ACC112 (cell line): Measurements from ENCODE around the gene PELI3.

Source experiments
- H2AFZ ChIP-seq: fragments of 200-600 bp; sonication (generic); one replicate; pipeline ENCODE4 v1.6.0; 2017; ENCODE audit warnings: antibody characterized with exemption, low read length; ENCODE audit not compliant: unreplicated experiment
- H3K27ac ChIP-seq: fragments of 200-600 bp; sonication (generic); 2 replicates; pipeline ENCODE4 v1.5.1; 2014; ENCODE audit warnings: low read depth, mild to moderate bottlenecking, antibody characterized with exemption, low read length, moderate library complexity
- H3K27me3 ChIP-seq: fragments of 200-600 bp; sonication (generic); 2 replicates; pipeline ENCODE4 v1.6.1; 2014; ENCODE audit warnings: mild to moderate bottlenecking, antibody characterized with exemption, low read length, moderate library complexity, mixed read lengths; ENCODE audit not compliant: insufficient read depth
- H3K36me3 ChIP-seq: fragments of 200-600 bp; sonication (generic); 2 replicates; pipeline ENCODE4 v1.6.1; 2016; ENCODE audit warnings: mild to moderate bottlenecking, antibody characterized with exemption, low read length, moderate library complexity, mixed read lengths; ENCODE audit not compliant: insufficient read depth
- H3K4me1 ChIP-seq: fragments of 200-600 bp; sonication (generic); one replicate; pipeline ENCODE4 v1.6.1; 2016; ENCODE audit warnings: low read length, mixed read lengths; ENCODE audit not compliant: insufficient read depth, unreplicated experiment, control insufficient read depth
- H3K4me3 ChIP-seq: fragments of 200-600 bp; sonication (generic); 2 replicates; pipeline ENCODE4 v1.5.1; 2014; ENCODE audit warnings: mild to moderate bottlenecking, low read depth, low read length
- H3K79me2 ChIP-seq: fragments of 200-600 bp; sonication (generic); one replicate; pipeline ENCODE4 v1.6.0; 2016; ENCODE audit warnings: low read length; ENCODE audit not compliant: control insufficient read depth, unreplicated experiment, insufficient read depth

The PELI3 gene

GRCh38 chr11:66489636-66490035 lies 22.9 kb downstream of the PELI3 start:
- H3K27ac ChIP-seq = no peak overlapping the region
- H3K27me3 ChIP-seq = no peaks in the 10 kb centered on the region
- no peak overlapping the region for H3K4me3 ChIP-seq
- no peak overlapping the region for H2AFZ ChIP-seq
- no peaks in the 10 kb centered on the region for H3K4me1 ChIP-seq
- H3K79me2 ChIP-seq = no peaks in the 10 kb centered on the region
- 0 out of 2 replicates have a peak, but pooled peaks cover 4% of the 10 kb centered on the region for H3K36me3 ChIP-seq

GRCh38 chr11:66491315-66491935 lies 24.7 kb downstream of the PELI3 start:
- Histone ChIP-seq H2AFZ (no peak overlapping the region), H3K27ac (no peak overlapping the region), H3K79me2 (no peaks in the 10 kb centered on the region), H3K36me3 (0 out of 2 replicates have a peak, but pooled peaks cover 4% of the 10 kb centered on the region), H3K4me1 (no peaks in the 10 kb centered on the region), H3K27me3 (no peaks in the 10 kb centered on the region), H3K4me3 (no peak overlapping the region)

- no peaks in the 10 kb centered on the region for H3K79me2 ChIP-seq
- no peaks in the 10 kb centered on the region for H3K27me3 ChIP-seq
- H3K27ac ChIP-seq = no peak overlapping the region
- 0 out of 2 replicates have a peak, but pooled peaks cover 4% of the 10 kb centered on the region for H3K36me3 ChIP-seq
- H3K4me3 ChIP-seq = no peak overlapping the region
- H2AFZ ChIP-seq = no peak overlapping the region
- H3K4me1 ChIP-seq = no peaks in the 10 kb centered on the region
Observed at GRCh38 chr11:66492161-66492865, 25.6 kb downstream of the PELI3 start.

- Histone ChIP-seq H2AFZ (no peak overlapping the region), H3K4me3 (no peak overlapping the region), H3K79me2 (no peaks in the 10 kb centered on the region), H3K4me1 (no peaks in the 10 kb centered on the region), H3K36me3 (0 out of 2 replicates have a peak, but pooled peaks cover 4% of the 10 kb centered on the region), H3K27me3 (no peaks in the 10 kb centered on the region), H3K27ac (no peak overlapping the region)
Observed at GRCh38 chr11:66493130-66493529, 26.4 kb downstream of the PELI3 start.

- Histone ChIP-seq H3K27ac (no peak overlapping the region), H3K4me3 (no peak overlapping the region), H3K79me2 (no peaks in the 10 kb centered on the region), H3K27me3 (no peaks in the 10 kb centered on the region), H2AFZ (no peak overlapping the region), H3K4me1 (no peaks in the 10 kb centered on the region), H3K36me3 (0 out of 2 replicates have a peak, but pooled peaks cover under 1% of the 10 kb centered on the region)
Observed at GRCh38 chr11:66494458-66494857, 27.8 kb downstream of the PELI3 start.

GRCh38 chr11:66494935-66495334 lies 28.2 kb downstream of the PELI3 start:
- H3K27ac ChIP-seq = no peak overlapping the region

GRCh38 chr11:66495401-66495854 lies 28.7 kb downstream of the PELI3 start:
- Histone ChIP-seq H3K27ac (no peak overlapping the region), H2AFZ (no peak overlapping the region), H3K36me3 (no peaks in the 10 kb centered on the region)

More at GRCh38 chr11:66494935-66495334, 28.2 kb downstream of the PELI3 start:
- Histone ChIP-seq H3K4me1 (no peaks in the 10 kb centered on the region), H2AFZ (no peak overlapping the region), H3K36me3 (no peaks in the 10 kb centered on the region), H3K27me3 (no peaks in the 10 kb centered on the region), H3K79me2 (no peaks in the 10 kb centered on the region), H3K4me3 (no peak overlapping the region)

GRCh38 chr11:66497206-66497605 lies 30.5 kb downstream of the PELI3 start:
- Histone ChIP-seq H3K79me2 (no peaks in the 10 kb centered on the region), H3K4me1 (no peaks in the 10 kb centered on the region), H3K27ac (no peak overlapping the region), H3K4me3 (no peak overlapping the region), H3K27me3 (no peaks in the 10 kb centered on the region), H2AFZ (no peak overlapping the region), H3K36me3 (no peaks in the 10 kb centered on the region)

More at GRCh38 chr11:66495401-66495854, 28.7 kb downstream of the PELI3 start:
- Histone ChIP-seq H3K4me1 (no peaks in the 10 kb centered on the region), H3K4me3 (no peak overlapping the region), H3K79me2 (no peaks in the 10 kb centered on the region), H3K27me3 (no peaks in the 10 kb centered on the region)

- Histone ChIP-seq H3K27me3 (no peaks in the 10 kb centered on the region), H3K4me3 (no peak overlapping the region), H2AFZ (no peak overlapping the region), H3K79me2 (no peaks in the 10 kb centered on the region), H3K36me3 (no peaks in the 10 kb centered on the region), H3K4me1 (no peaks in the 10 kb centered on the region), H3K27ac (no peak overlapping the region)
Observed at GRCh38 chr11:66498506-66498905, 31.8 kb downstream of the PELI3 start.

- no peaks in the 10 kb centered on the region for H3K79me2 ChIP-seq
- no peaks in the 10 kb centered on the region for H3K36me3 ChIP-seq
- H3K27me3 ChIP-seq = no peaks in the 10 kb centered on the region
- H2AFZ ChIP-seq = no peak overlapping the region
- H3K27ac ChIP-seq = no peak overlapping the region
- H3K4me1 ChIP-seq = no peaks in the 10 kb centered on the region
- no peak overlapping the region for H3K4me3 ChIP-seq
Observed at GRCh38 chr11:66505276-66505816, 38.6 kb downstream of the PELI3 start.
